Chondrocyte (in vitro differentiated cells): ENCODE data around the gene TMEM260. TPM values are rescaled to one million over a fixed set of nuclear protein-coding genes. Genes with fewer than 3 reads are reported as not detected.

Experiments used
- DNase-seq: peaks from one replicate; pipeline ENCODE4 v3.0.0; 2021; ENCODE audit warnings: mixed read lengths, low spot score
- H3K27ac Mint-ChIP-seq: one replicate; pipeline ENCODE4 v1.8.0; 2021; ENCODE audit warnings: mild to moderate bottlenecking, moderate library complexity, mixed read lengths; ENCODE audit not compliant: unreplicated experiment
- H3K27me3 Mint-ChIP-seq: 2 replicates; pipeline ENCODE4 v1.8.0; 2021; ENCODE audit warnings: low read depth, mixed read lengths
- H3K36me3 Mint-ChIP-seq: 2 replicates; pipeline ENCODE4 v1.8.0; 2021; ENCODE audit warnings: low read depth, mixed read lengths
- H3K4me1 Mint-ChIP-seq: 2 replicates; pipeline ENCODE4 v1.8.0; 2021; ENCODE audit warnings: low read depth, mild to moderate bottlenecking, mixed read lengths
- H3K4me3 Mint-ChIP-seq: one replicate; pipeline ENCODE4 v1.8.0; 2021; ENCODE audit warnings: mild to moderate bottlenecking, moderate library complexity, mixed read lengths; ENCODE audit not compliant: unreplicated experiment
- H3K9me3 Mint-ChIP-seq: 2 replicates; pipeline ENCODE4 v1.8.0; 2021; ENCODE audit warnings: low read depth, mixed read lengths
- CTCF ChIP-seq: fragments of 200-600 bp; sonication (generic); IDR thresholded peaks from 2 replicates; pipeline ENCODE4 v1.5.0; 2021; ENCODE audit warnings: antibody characterized with exemption, mild to moderate bottlenecking, moderate library complexity
- total RNA-seq: library from RNA; stranded (reverse); gene quantifications from 3 replicates; pipeline ENCODE4 v1.2.1, GENCODE V29; 2021

TMEM260 gene
- total RNA-seq, 1 donor from 2014 or later: 17.1 TPM

DNA sequence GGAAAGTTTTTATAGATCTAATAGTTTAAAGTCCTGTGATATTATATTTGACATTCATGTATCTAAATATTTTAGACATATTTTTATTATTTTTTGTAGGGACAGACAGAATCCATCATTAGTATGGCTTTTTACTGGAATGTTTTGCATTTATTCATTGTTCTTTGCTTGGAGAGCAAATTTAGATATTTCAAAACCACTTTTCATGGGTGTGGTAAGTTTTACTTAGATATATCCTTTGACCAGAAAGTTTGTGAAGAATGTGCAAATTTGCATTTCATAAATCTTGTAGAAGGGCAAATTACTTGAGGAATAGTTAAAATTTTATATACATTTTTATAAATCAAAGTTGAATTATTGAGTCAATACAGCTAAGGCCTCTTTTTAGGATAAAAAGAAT is 37.5 kb downstream of the TMEM260 start:
- DNase-seq: no peak
- TF ChIP-seq CTCF: no peak
- Mint-ChIP-seq H3K4me3 (no peak overlapping the region), H3K27ac (no peak overlapping the region), H3K4me1 (no peaks in the 10 kb centered on the region), H3K36me3 (peaks cover 26% of the 10 kb centered on the region), H3K27me3 (no peaks in the 10 kb centered on the region), H3K9me3 (no peaks in the 10 kb centered on the region)

- TF ChIP-seq CTCF: no peak
- H3K27ac Mint-ChIP-seq: no peak overlapping the region
- no peaks in the 10 kb centered on the region for H3K4me1 Mint-ChIP-seq
- H3K36me3 Mint-ChIP-seq: peaks cover 33% of the 10 kb centered on the region
- peaks cover 13% of the 10 kb centered on the region for H3K9me3 Mint-ChIP-seq
- DNase-seq: no peak
- H3K27me3 Mint-ChIP-seq: no peaks in the 10 kb centered on the region
- H3K4me3 Mint-ChIP-seq: no peak overlapping the region
Observed at GRCh38 chr14:56630707-56631106, 51.1 kb downstream of the TMEM260 start.

- peaks cover 13% of the 10 kb centered on the region for H3K9me3 Mint-ChIP-seq
- no peak overlapping the region for H3K27ac Mint-ChIP-seq
- TF ChIP-seq CTCF: no peak
- H3K4me1 Mint-ChIP-seq: no peaks in the 10 kb centered on the region
- H3K36me3 Mint-ChIP-seq: peaks cover 44% of the 10 kb centered on the region
- no peak for DNase-seq
- H3K27me3 Mint-ChIP-seq: no peaks in the 10 kb centered on the region
- H3K4me3 Mint-ChIP-seq: no peak overlapping the region
Observed at GRCh38 chr14:56632195-56632594, 52.6 kb downstream of the TMEM260 start.

DNA sequence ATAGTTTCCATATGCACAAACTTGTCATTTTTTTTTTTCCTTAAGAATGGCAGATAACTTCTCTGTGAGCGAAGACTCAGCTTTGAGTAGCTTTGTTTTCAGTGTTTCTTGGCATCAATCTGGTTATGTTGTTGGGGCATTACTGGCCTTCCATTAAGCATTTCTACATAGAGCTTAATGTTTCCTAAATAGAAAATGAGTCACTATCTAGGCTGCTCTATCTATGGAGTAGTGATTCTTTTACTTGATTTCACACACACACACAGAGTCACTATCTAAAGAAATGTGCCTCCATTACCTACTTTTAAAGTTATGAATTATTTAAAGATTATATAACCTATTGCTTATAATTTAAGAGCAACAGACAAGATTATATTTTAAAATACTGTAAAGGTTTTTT is 53.9 kb downstream of the TMEM260 start:
- H3K4me1 Mint-ChIP-seq: no peaks in the 10 kb centered on the region
- DNase-seq: no peak
- H3K27ac Mint-ChIP-seq: no peak overlapping the region
- no peak overlapping the region for H3K4me3 Mint-ChIP-seq
- H3K36me3 Mint-ChIP-seq: peaks cover 49% of the 10 kb centered on the region
- no peak for TF ChIP-seq CTCF
- H3K9me3 Mint-ChIP-seq: peaks cover 9% of the 10 kb centered on the region
- H3K27me3 Mint-ChIP-seq: no peaks in the 10 kb centered on the region

- no peak overlapping the region for H3K27ac Mint-ChIP-seq
- TF ChIP-seq CTCF: no peak
- H3K4me3 Mint-ChIP-seq: no peak overlapping the region
- DNase-seq: no peak
- H3K4me1 Mint-ChIP-seq: no peaks in the 10 kb centered on the region
- H3K9me3 Mint-ChIP-seq: peaks cover 8% of the 10 kb centered on the region
- peaks cover 58% of the 10 kb centered on the region for H3K36me3 Mint-ChIP-seq
- H3K27me3 Mint-ChIP-seq: no peaks in the 10 kb centered on the region
Observed at GRCh38 chr14:56635041-56635440, 55.4 kb downstream of the TMEM260 start.
